HEK293 (cell line): ENCODE results near the gene CRBN.

Source experiments
- GLIS2 ChIP-seq: fragments of 450-650 bp; formaldehyde crosslinking; IDR thresholded peaks from 2 replicates; pipeline ENCODE4 v1.5.1; 2016; ENCODE audit warnings: missing biosample characterization, missing genetic modification characterization
- KLF1 ChIP-seq: fragments of 450-650 bp; formaldehyde crosslinking; IDR thresholded peaks from 2 replicates; pipeline ENCODE4 v1.5.1; 2016; ENCODE audit warnings: missing biosample characterization, missing genetic modification characterization
- KLF17 ChIP-seq: fragments of 450-650 bp; formaldehyde crosslinking; IDR thresholded peaks from 2 replicates; pipeline ENCODE4 v1.5.1; 2016; ENCODE audit warnings: missing biosample characterization, missing genetic modification characterization
- SCRT2 ChIP-seq: fragments of 450-650 bp; formaldehyde crosslinking; IDR thresholded peaks from 2 replicates; pipeline ENCODE4 v1.5.1; 2016; ENCODE audit warnings: missing biosample characterization, missing genetic modification characterization
- ZNF132 ChIP-seq: fragments of 450-650 bp; formaldehyde crosslinking; IDR thresholded peaks from 2 replicates; pipeline ENCODE4 v1.5.1; 2017; ENCODE audit warnings: missing biosample characterization, missing genetic modification characterization, borderline replicate concordance
- ZNF169 ChIP-seq: fragments of 450-650 bp; formaldehyde crosslinking; IDR thresholded peaks from 2 replicates; pipeline ENCODE4 v1.5.1; 2016; ENCODE audit warnings: missing biosample characterization, missing genetic modification characterization
- ZNF174 ChIP-seq: fragments of 450-650 bp; formaldehyde crosslinking; IDR thresholded peaks from 2 replicates; pipeline ENCODE4 v1.5.0; 2017; ENCODE audit warnings: missing biosample characterization, mild to moderate bottlenecking, missing genetic modification characterization
- ZNF24 ChIP-seq: fragments of 450-650 bp; formaldehyde crosslinking; IDR thresholded peaks from 2 replicates; pipeline ENCODE4 v1.5.1; 2016; ENCODE audit warnings: missing biosample characterization, missing genetic modification characterization
- ZNF248 ChIP-seq: fragments of 450-650 bp; formaldehyde crosslinking; IDR thresholded peaks from 2 replicates; pipeline ENCODE4 v1.5.1; 2017; ENCODE audit warnings: missing biosample characterization, missing genetic modification characterization
- ZNF280D ChIP-seq: fragments of 450-650 bp; formaldehyde crosslinking; IDR thresholded peaks from 2 replicates; pipeline ENCODE4 v1.5.1; 2016; ENCODE audit warnings: missing biosample characterization, missing genetic modification characterization
- ZNF335 ChIP-seq: fragments of 450-650 bp; formaldehyde crosslinking; conservative IDR thresholded peaks from 2 replicates; pipeline ENCODE4 v1.5.1; 2016; ENCODE audit warnings: missing biosample characterization, missing genetic modification characterization
- ZNF354C ChIP-seq: fragments of 450-650 bp; formaldehyde crosslinking; IDR thresholded peaks from 2 replicates; pipeline ENCODE4 v1.5.1; 2016; ENCODE audit warnings: missing biosample characterization, missing genetic modification characterization, low read depth, borderline replicate concordance
- ZNF362 ChIP-seq: fragments of 450-650 bp; formaldehyde crosslinking; IDR thresholded peaks from 2 replicates; pipeline ENCODE4 v1.5.1; 2016; ENCODE audit warnings: missing biosample characterization, missing genetic modification characterization
- ZNF513 ChIP-seq: fragments of 450-650 bp; IDR thresholded peaks from 2 replicates; pipeline ENCODE4 v1.5.1; 2018; ENCODE audit warnings: missing biosample characterization, missing genetic modification characterization
- ZNF544 ChIP-seq: fragments of 450-650 bp; formaldehyde crosslinking; IDR thresholded peaks from 2 replicates; pipeline ENCODE4 v1.5.0; 2017; ENCODE audit warnings: missing biosample characterization, missing genetic modification characterization
- ZNF555 ChIP-seq: fragments of 450-650 bp; formaldehyde crosslinking; conservative IDR thresholded peaks from 2 replicates; pipeline ENCODE4 v1.5.1; 2017; ENCODE audit warnings: missing biosample characterization, mild to moderate bottlenecking, missing genetic modification characterization, inconsistent platforms
- ZNF596 ChIP-seq: fragments of 450-650 bp; IDR thresholded peaks from 2 replicates; pipeline ENCODE4 v1.5.0; 2018; ENCODE audit warnings: missing biosample characterization, mild to moderate bottlenecking, missing genetic modification characterization, moderate library complexity
- ZNF670 ChIP-seq: fragments of 450-650 bp; formaldehyde crosslinking; IDR thresholded peaks from 2 replicates; pipeline ENCODE4 v1.5.1; 2016; ENCODE audit warnings: missing biosample characterization, missing genetic modification characterization, low read depth
- ZNF747 ChIP-seq: fragments of 450-650 bp; formaldehyde crosslinking; IDR thresholded peaks from 2 replicates; pipeline ENCODE4 v1.5.1; 2016; ENCODE audit warnings: missing biosample characterization, missing genetic modification characterization
- TF ChIP-seq, protein P1 (sequence below): fragments of 450-650 bp; formaldehyde crosslinking; conservative IDR thresholded peaks from 2 replicates; pipeline ENCODE4 v1.5.1; 2016; ENCODE audit warnings: low read depth, missing biosample characterization, missing genetic modification characterization
- TF ChIP-seq, protein P2 (sequence below): fragments of 450-650 bp; formaldehyde crosslinking; IDR thresholded peaks from 2 replicates; pipeline ENCODE4 v1.5.1; 2016; ENCODE audit warnings: missing biosample characterization, missing genetic modification characterization
- TF ChIP-seq, protein P3 (sequence below): fragments of 450-650 bp; formaldehyde crosslinking; IDR thresholded peaks from 2 replicates; pipeline ENCODE4 v1.5.1; 2017; ENCODE audit warnings: missing biosample characterization, missing genetic modification characterization

CRBN gene

DNA sequence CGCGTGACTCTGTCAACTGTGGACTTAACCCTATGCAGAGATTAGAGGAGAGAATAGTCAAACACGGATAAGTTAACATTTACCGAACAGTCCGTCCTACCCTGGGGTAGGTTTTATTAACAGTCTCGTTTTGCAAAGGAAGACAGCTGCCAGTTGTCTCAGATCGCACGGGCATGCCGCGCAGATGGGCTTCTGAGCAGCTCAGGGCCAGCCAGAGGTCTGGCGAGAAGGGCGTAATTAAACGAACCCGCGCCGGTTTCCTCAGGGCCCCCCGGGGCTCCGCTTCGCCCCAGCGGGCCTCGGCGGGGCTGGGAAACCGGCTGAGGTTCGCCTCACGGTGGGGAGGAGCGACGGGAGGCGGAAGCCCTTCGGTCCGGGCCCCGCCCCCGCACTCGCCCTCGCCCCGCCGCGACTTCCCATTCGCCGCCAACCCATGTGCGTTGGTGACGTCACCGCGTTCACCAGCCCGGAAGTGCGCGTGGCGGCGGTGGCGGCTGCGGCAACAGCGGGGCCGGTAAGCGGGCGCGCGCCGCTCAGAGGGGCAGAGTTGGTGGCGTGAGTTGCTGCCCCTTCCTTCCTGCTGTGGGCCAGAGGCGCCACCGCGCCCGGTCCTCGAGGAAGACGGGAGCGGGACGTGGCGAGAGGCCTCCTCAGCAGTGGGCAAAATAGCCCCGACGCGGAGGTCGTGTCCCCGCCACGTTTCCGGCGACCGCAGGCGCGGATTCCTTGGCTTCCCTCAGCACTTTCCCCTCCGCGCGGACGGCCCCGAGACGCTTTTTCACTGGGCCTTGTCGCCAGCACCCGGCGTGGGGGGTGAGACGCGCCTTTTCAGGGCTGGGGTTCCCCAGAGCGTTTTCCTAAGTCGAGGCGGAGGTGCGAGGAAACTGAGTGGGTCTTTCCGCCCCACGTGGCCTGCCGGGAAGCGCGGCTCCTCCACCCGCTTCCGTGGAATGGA is 52.7 kb downstream of the CRBN start, which contains the start of gene TRNT1 (continued):
- TF ChIP-seq ZNF280D (tag by site-specific recombination) (0 out of 2 replicates have a peak, but pooled peaks have one; percentile 10), ZNF335 (tag by site-specific recombination) (peak; percentile 70; the same call in 1 of the 2 replicates), ZNF248 (tag by site-specific recombination) (no peak), ZNF362 (tag by site-specific recombination) (no peak), ZNF670 (tag by site-specific recombination) (no peak), ZNF132 (no peak), SCRT2 (tag by site-specific recombination) (peak; percentile 75), GLIS2 (peak; percentile 85), ZNF747 (tag by site-specific recombination) (no peak), ZNF555 (no peak), ZNF174 (tag by site-specific recombination) (no peak), ZNF544 (tag by site-specific recombination) (no peak), KLF1 (tag by site-specific recombination) (peak; percentile 19; the same call in 1 of the 2 replicates), ZNF169 (tag by site-specific recombination) (no peak), ZNF354C (tag by site-specific recombination) (no peak), ZNF24 (tag by site-specific recombination) (0 out of 2 replicates have a peak, but pooled peaks have one; percentile 17), ZNF513 (tag by site-specific recombination) (no peak), ZNF596 (tag by site-specific recombination) (0 out of 2 replicates have a peak, but pooled peaks have one; percentile 8), KLF17 (tag by site-specific recombination) (peak; percentile 82)
- TF ChIP-seq, protein P1, sequence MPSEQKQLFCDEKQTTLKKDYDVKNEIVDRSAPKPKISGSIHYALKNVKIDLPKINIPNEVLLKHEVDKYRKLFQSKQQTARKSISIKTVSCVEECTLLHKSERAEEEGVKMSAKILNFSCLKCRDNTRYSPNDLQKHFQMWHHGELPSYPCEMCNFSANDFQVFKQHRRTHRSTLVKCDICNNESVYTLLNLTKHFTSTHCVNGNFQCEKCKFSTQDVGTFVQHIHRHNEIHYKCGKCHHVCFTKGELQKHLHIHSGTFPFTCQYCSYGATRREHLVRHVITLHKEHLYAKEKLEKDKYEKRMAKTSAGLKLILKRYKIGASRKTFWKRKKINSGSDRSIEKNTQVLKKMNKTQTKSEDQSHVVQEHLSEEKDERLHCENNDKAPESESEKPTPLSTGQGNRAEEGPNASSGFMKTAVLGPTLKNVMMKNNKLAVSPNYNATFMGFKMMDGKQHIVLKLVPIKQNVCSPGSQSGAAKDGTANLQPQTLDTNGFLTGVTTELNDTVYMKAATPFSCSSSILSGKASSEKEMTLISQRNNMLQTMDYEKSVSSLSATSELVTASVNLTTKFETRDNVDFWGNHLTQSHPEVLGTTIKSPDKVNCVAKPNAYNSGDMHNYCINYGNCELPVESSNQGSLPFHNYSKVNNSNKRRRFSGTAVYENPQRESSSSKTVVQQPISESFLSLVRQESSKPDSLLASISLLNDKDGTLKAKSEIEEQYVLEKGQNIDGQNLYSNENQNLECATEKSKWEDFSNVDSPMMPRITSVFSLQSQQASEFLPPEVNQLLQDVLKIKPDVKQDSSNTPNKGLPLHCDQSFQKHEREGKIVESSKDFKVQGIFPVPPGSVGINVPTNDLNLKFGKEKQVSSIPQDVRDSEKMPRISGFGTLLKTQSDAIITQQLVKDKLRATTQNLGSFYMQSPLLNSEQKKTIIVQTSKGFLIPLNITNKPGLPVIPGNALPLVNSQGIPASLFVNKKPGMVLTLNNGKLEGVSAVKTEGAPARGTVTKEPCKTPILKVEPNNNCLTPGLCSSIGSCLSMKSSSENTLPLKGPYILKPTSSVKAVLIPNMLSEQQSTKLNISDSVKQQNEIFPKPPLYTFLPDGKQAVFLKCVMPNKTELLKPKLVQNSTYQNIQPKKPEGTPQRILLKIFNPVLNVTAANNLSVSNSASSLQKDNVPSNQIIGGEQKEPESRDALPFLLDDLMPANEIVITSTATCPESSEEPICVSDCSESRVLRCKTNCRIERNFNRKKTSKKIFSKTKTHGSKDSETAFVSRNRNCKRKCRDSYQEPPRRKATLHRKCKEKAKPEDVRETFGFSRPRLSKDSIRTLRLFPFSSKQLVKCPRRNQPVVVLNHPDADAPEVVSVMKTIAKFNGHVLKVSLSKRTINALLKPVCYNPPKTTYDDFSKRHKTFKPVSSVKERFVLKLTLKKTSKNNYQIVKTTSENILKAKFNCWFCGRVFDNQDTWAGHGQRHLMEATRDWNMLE (tag by site-specific recombination) = peak; percentile 47; the same call in 1 of the 2 replicates
- TF ChIP-seq, protein P2, sequence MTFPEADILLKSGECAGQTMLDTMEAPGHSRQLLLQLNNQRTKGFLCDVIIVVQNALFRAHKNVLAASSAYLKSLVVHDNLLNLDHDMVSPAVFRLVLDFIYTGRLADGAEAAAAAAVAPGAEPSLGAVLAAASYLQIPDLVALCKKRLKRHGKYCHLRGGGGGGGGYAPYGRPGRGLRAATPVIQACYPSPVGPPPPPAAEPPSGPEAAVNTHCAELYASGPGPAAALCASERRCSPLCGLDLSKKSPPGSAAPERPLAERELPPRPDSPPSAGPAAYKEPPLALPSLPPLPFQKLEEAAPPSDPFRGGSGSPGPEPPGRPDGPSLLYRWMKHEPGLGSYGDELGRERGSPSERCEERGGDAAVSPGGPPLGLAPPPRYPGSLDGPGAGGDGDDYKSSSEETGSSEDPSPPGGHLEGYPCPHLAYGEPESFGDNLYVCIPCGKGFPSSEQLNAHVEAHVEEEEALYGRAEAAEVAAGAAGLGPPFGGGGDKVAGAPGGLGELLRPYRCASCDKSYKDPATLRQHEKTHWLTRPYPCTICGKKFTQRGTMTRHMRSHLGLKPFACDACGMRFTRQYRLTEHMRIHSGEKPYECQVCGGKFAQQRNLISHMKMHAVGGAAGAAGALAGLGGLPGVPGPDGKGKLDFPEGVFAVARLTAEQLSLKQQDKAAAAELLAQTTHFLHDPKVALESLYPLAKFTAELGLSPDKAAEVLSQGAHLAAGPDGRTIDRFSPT (tag by site-specific recombination) = peak; percentile 75
- TF ChIP-seq, protein P3, sequence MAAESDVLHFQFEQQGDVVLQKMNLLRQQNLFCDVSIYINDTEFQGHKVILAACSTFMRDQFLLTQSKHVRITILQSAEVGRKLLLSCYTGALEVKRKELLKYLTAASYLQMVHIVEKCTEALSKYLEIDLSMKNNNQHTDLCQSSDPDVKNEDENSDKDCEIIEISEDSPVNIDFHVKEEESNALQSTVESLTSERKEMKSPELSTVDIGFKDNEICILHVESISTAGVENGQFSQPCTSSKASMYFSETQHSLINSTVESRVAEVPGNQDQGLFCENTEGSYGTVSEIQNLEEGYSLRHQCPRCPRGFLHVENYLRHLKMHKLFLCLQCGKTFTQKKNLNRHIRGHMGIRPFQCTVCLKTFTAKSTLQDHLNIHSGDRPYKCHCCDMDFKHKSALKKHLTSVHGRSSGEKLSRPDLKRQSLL (tag by site-specific recombination) = no peak
